Loucy (cell line): ENCODE results near the gene SLTM.
A peak's percentile ranks its signal among the peaks of the same experiment; 100 is the strongest.
"Not testable (repeated sequence)": the region's sequence is repeated elsewhere in the genome, so short reads cannot be mapped to it uniquely, and the experiment has no call there.

Source experiments
- H2AFZ ChIP-seq: fragments of 200-600 bp; sonication (generic); 2 replicates; pipeline ENCODE4 v1.6.0; 2016; ENCODE audit warnings: antibody characterized with exemption, mild to moderate bottlenecking, low read length, moderate library complexity
- H3F3A ChIP-seq: fragments of 200-600 bp; 2 replicates; pipeline ENCODE4 v1.6.0; 2016; ENCODE audit warnings: antibody characterized with exemption, low read depth, mild to moderate bottlenecking
- H3K27me3 ChIP-seq: fragments of 200-600 bp; sonication (generic); 2 replicates; pipeline ENCODE4 v1.6.1; 2014; ENCODE audit warnings: low read length, mild to moderate bottlenecking; ENCODE audit not compliant: insufficient read depth, poor library complexity, severe bottlenecking
- H3K36me3 ChIP-seq: fragments of 200-600 bp; sonication (generic); 2 replicates; pipeline ENCODE4 v1.6.1; 2016; ENCODE audit warnings: low read length; ENCODE audit not compliant: insufficient read depth
- H3K4me1 ChIP-seq: fragments of 200-600 bp; sonication (generic); 2 replicates; pipeline ENCODE4 v1.5.1; 2014; ENCODE audit warnings: low read length, mild to moderate bottlenecking; ENCODE audit not compliant: insufficient read depth, poor library complexity, severe bottlenecking
- H3K4me2 ChIP-seq: fragments of 200-600 bp; sonication (generic); 2 replicates; pipeline ENCODE4 v1.6.0; 2014; ENCODE audit warnings: antibody characterized with exemption, low read length, low read depth, mild to moderate bottlenecking; ENCODE audit not compliant: poor library complexity, severe bottlenecking
- H3K4me3 ChIP-seq: fragments of 200-600 bp; sonication (generic); 2 replicates; pipeline ENCODE4 v1.5.1; 2014; ENCODE audit warnings: low read length, mild to moderate bottlenecking, mixed read lengths; ENCODE audit not compliant: poor library complexity, severe bottlenecking
- H3K79me2 ChIP-seq: fragments of 200-600 bp; sonication (generic); 2 replicates; pipeline ENCODE4 v1.6.1; 2014; ENCODE audit warnings: low read length; ENCODE audit not compliant: insufficient read depth
- H3K9ac ChIP-seq: fragments of 200-600 bp; sonication (generic); 2 replicates; pipeline ENCODE4 v1.6.0; 2014; ENCODE audit warnings: mild to moderate bottlenecking, low read depth, low read length, moderate library complexity; ENCODE audit not compliant: poor library complexity, severe bottlenecking
- H3K9me2 ChIP-seq: fragments of 200-600 bp; sonication (generic); replicated peaks from 2 replicates; pipeline ENCODE4 v1.6.1; 2016; ENCODE audit warnings: low read depth, low read length, mixed read lengths
- H3K9me3 ChIP-seq: fragments of 200-600 bp; sonication (generic); 2 replicates; pipeline ENCODE4 v1.6.1; 2014; ENCODE audit warnings: mild to moderate bottlenecking, antibody characterized with exemption, low read length, low read depth; ENCODE audit not compliant: insufficient read depth
- H4K20me1 ChIP-seq: fragments of 200-600 bp; sonication (generic); 2 replicates; pipeline ENCODE4 v1.6.0; 2014; ENCODE audit warnings: antibody characterized with exemption, low read length, mild to moderate bottlenecking; ENCODE audit not compliant: insufficient read depth, poor library complexity, severe bottlenecking
- CTCF ChIP-seq: fragments of 200-600 bp; sonication (generic); conservative IDR thresholded peaks from 2 replicates; pipeline ENCODE4 v1.5.1; 2014; ENCODE audit warnings: mild to moderate bottlenecking, antibody characterized with exemption, low read length
- EZH2phosphoT487 ChIP-seq: fragments of 200-600 bp; IDR thresholded peaks from 2 replicates; pipeline ENCODE4 v1.6.1; 2018; ENCODE audit warnings: antibody characterized with exemption, mild to moderate bottlenecking, moderate library complexity, borderline replicate concordance

The SLTM gene

GRCh38 chr15:58854593-58854992 lies 78.9 kb downstream of the SLTM start:
- H3K9me3 ChIP-seq = no peaks in the 10 kb centered on the region
- TF ChIP-seq CTCF = no peak
- no peak for TF ChIP-seq EZH2phosphoT487
- H3K4me2 ChIP-seq = no peak overlapping the region
- no peak overlapping the region for H3K4me3 ChIP-seq
- H2AFZ ChIP-seq = no peak overlapping the region
- H3K36me3 ChIP-seq = peaks cover 21% of the 10 kb centered on the region; the same call in 1 of the 2 replicates
- no peaks in the 10 kb centered on the region for H3K9me2 ChIP-seq
- H3K9ac ChIP-seq = no peak overlapping the region
- no peaks in the 10 kb centered on the region for H3K79me2 ChIP-seq
- no peaks in the 10 kb centered on the region for H3F3A ChIP-seq
- no peaks in the 10 kb centered on the region for H4K20me1 ChIP-seq
- no peaks in the 10 kb centered on the region for H3K27me3 ChIP-seq
- no peaks in the 10 kb centered on the region for H3K4me1 ChIP-seq

- Histone ChIP-seq H3K36me3 (peaks cover 30% of the 10 kb centered on the region; the same call in 1 of the 2 replicates), H3K4me1 (no peaks in the 10 kb centered on the region), H3K9me3 (no peaks in the 10 kb centered on the region)
These were observed 81.1 kb downstream of the SLTM start for GRCh38 chr15:58852347-58852746.

GRCh38 chr15:58851205-58851604 lies 82.3 kb downstream of the SLTM start:
- H3K4me2 ChIP-seq, H3K9me3 ChIP-seq, H2AFZ ChIP-seq, H3F3A ChIP-seq, H3K4me3 ChIP-seq, H3K79me2 ChIP-seq, H3K9ac ChIP-seq, H4K20me1 ChIP-seq, H3K4me1 ChIP-seq, H3K9me2 ChIP-seq, H3K27me3 ChIP-seq: not testable (repeated sequence)
- H3K36me3 ChIP-seq = peaks cover 31% of the 10 kb centered on the region

More at GRCh38 chr15:58852347-58852746, 81.1 kb downstream of the SLTM start:
- Histone ChIP-seq H3K9ac (no peak overlapping the region), H4K20me1 (no peaks in the 10 kb centered on the region), H3K27me3 (no peaks in the 10 kb centered on the region), H3K79me2 (no peaks in the 10 kb centered on the region), H3F3A (no peaks in the 10 kb centered on the region), H3K4me3 (no peak overlapping the region), H3K9me2 (no peaks in the 10 kb centered on the region), H2AFZ (no peak overlapping the region), H3K4me2 (no peak overlapping the region)
- TF ChIP-seq EZH2phosphoT487 (no peak), CTCF (peak; percentile 27)

- no peak overlapping the region for H3K4me2 ChIP-seq
- no peak overlapping the region for H3K4me3 ChIP-seq
These were observed 90.6 kb downstream of the SLTM start for GRCh38 chr15:58842713-58843396.

More at GRCh38 chr15:58842713-58843396, 90.6 kb downstream of the SLTM start:
- H3K9ac ChIP-seq = no peak overlapping the region
- no peak overlapping the region for H2AFZ ChIP-seq
- H4K20me1 ChIP-seq = no peaks in the 10 kb centered on the region
- H3K79me2 ChIP-seq = no peaks in the 10 kb centered on the region
- H3K9me2 ChIP-seq = no peaks in the 10 kb centered on the region
- H3K27me3 ChIP-seq = no peaks in the 10 kb centered on the region
- H3K4me1 ChIP-seq = no peaks in the 10 kb centered on the region
- no peak for TF ChIP-seq EZH2phosphoT487
- no peak for TF ChIP-seq CTCF
- peaks cover 13% of the 10 kb centered on the region for H3K36me3 ChIP-seq
- H3K9me3 ChIP-seq = no peaks in the 10 kb centered on the region
- H3F3A ChIP-seq = no peaks in the 10 kb centered on the region
